ENCODE measurements around the gene ROGDI.

Gene ROGDI

GRCh38 chr16:4801051-4801961 lies 1.1 kb downstream of the ROGDI start:
- Histone ChIP-seq H3K27me3 (no peaks in the 10 kb centered on the region), H3K4me1 (peaks cover 11% of the 10 kb centered on the region), H3K36me3 (peaks cover 13% of the 10 kb centered on the region), H3K4me3 (ENCODE audit: low read depth, low read length) (peak overlapping the region; percentile 80), H3K9me3 (no peaks in the 10 kb centered on the region)
- no peak for DNase-seq
- no peak for TF ChIP-seq CTCF (IDR thresholded peaks at IDR 0.05; ENCODE audit: low read depth, low read length)

- Histone ChIP-seq H3K27me3 (no peaks in the 10 kb centered on the region), H3K36me3 (peaks cover 13% of the 10 kb centered on the region), H3K4me1 (peaks cover 11% of the 10 kb centered on the region), H3K9me3 (no peaks in the 10 kb centered on the region), H3K4me3 (ENCODE audit: low read depth, low read length) (peak overlapping the region; percentile 14)
- no peak for TF ChIP-seq CTCF (IDR thresholded peaks at IDR 0.05; ENCODE audit: low read depth, low read length)
- DNase-seq, result peak; percentile 91
Observed at GRCh38 chr16:4800290-4801041, 2.0 kb downstream of the ROGDI start.

GRCh38 chr16:4799171-4799855 lies 3.1 kb downstream of the ROGDI start:
- H3K9me3 ChIP-seq, result no peaks in the 10 kb centered on the region
- no peaks in the 10 kb centered on the region for H3K27me3 ChIP-seq
- no peak for TF ChIP-seq CTCF (IDR thresholded peaks at IDR 0.05; ENCODE audit: low read depth, low read length)
- no peak overlapping the region for H3K4me3 ChIP-seq (ENCODE audit: low read depth, low read length)
- H3K36me3 ChIP-seq, result peaks cover 8% of the 10 kb centered on the region
- H3K4me1 ChIP-seq, result peaks cover 11% of the 10 kb centered on the region
- no peak for DNase-seq

DNA sequence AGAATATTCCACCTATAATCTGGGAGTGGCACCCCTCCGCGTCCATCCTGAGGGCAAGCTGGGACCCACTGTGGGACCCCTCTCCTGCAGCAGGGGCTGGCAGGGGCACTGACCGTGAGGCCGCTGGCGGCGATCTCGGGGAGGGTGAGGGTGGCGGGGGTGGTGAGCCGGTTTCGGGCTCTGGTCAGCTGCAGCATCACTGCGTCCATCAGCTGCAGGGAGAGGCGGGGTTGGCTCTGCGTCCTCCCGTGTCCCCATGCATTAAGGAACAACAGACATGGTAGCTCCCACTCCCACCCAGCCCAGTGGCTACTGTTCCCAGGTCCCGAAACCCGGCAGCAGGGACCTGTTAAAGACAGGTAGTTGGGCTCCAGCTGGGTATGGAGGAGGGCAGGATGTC lies 4.0 kb downstream of the ROGDI start:
- no peak for DNase-seq
- Histone ChIP-seq H3K4me1 (peaks cover 11% of the 10 kb centered on the region), H3K36me3 (peaks cover 5% of the 10 kb centered on the region), H3K9me3 (no peaks in the 10 kb centered on the region), H3K27me3 (no peaks in the 10 kb centered on the region), H3K4me3 (ENCODE audit: low read depth, low read length) (no peak overlapping the region)
- TF ChIP-seq CTCF (IDR thresholded peaks at IDR 0.05; ENCODE audit: low read depth, low read length), result no peak

DNA sequence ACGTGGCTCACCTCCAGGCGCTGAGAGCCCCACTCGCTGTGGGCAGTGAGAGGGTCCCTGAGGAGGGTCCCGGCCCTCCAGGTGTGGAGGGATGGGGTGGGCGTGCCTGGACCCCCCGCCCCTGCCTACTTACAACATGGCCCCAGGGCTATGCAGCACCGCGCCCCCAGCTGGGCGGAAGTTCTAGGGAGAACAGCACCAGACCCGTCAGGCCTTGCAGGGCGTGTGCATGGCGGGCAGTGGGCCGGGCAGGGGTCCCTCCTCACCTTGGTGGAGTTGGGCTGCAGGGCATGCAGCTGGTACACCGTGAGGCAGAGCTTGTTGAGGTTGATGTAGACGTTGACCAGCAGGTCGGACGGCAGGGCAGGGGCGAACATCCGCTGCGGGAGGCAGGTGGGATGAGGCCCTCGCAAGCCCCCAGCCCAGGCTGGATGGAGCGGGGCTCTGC lies 4.6 kb downstream of the ROGDI start:
- no peaks in the 10 kb centered on the region for H3K27me3 ChIP-seq
- peaks cover 11% of the 10 kb centered on the region for H3K4me1 ChIP-seq
- H3K36me3 ChIP-seq, result peaks cover 5% of the 10 kb centered on the region
- no peak overlapping the region for H3K4me3 ChIP-seq (ENCODE audit: low read depth, low read length)
- H3K9me3 ChIP-seq, result no peaks in the 10 kb centered on the region
- no peak for DNase-seq
- no peak for TF ChIP-seq CTCF (IDR thresholded peaks at IDR 0.05; ENCODE audit: low read depth, low read length)

Data from BE2C (cell line).